B cell (primary cell): ENCODE results near the gene CRTC1.

Source experiments
- EZH2 ChIP-seq: IDR thresholded peaks from 2 replicates; pipeline ENCODE4 v1.6.1; 2012; ENCODE audit warnings: borderline replicate concordance, low read depth, mild to moderate bottlenecking, moderate library complexity, low read length; ENCODE audit not compliant: insufficient read depth, poor library complexity, severe bottlenecking
- TF ChIP-seq, protein P1 (sequence below): fragments of 200-600 bp; IDR thresholded peaks from one replicate; pipeline ENCODE4 v1.8.0; 2022; ENCODE audit warnings: antibody characterized with exemption, mild to moderate bottlenecking

DNA sequence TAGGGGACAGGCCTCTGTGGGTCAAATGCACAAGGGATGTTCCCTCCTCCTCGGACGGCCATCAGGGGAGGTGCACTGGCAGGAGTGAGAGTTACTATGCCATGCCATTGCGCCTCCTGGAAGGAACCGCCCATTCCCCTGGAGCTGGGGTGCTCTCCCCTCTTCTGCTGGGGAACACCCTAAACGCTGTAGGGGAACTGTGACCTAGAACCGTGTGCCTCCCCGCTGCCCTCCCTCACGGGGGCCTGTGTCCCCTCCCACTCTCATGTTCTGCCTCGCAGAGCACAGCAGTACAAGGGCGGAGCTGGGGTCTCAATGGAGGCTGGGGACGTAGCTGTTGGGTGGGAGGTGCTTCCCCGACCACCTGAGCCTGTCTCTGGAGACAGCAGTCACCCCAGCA is 17.2 kb upstream of the CRTC1 start:
- TF ChIP-seq, protein P1, sequence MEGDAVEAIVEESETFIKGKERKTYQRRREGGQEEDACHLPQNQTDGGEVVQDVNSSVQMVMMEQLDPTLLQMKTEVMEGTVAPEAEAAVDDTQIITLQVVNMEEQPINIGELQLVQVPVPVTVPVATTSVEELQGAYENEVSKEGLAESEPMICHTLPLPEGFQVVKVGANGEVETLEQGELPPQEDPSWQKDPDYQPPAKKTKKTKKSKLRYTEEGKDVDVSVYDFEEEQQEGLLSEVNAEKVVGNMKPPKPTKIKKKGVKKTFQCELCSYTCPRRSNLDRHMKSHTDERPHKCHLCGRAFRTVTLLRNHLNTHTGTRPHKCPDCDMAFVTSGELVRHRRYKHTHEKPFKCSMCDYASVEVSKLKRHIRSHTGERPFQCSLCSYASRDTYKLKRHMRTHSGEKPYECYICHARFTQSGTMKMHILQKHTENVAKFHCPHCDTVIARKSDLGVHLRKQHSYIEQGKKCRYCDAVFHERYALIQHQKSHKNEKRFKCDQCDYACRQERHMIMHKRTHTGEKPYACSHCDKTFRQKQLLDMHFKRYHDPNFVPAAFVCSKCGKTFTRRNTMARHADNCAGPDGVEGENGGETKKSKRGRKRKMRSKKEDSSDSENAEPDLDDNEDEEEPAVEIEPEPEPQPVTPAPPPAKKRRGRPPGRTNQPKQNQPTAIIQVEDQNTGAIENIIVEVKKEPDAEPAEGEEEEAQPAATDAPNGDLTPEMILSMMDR, result no peak
- no peak for TF ChIP-seq EZH2
